Muscle of arm (tissue), 12 donors: Measurements from ENCODE around the gene ACP7. TPM values are rescaled to one million over a fixed set of nuclear protein-coding genes. Genes with fewer than 3 reads are reported as not detected.
"Not testable (repeated sequence)": the region's sequence is repeated elsewhere in the genome, so short reads cannot be mapped to it uniquely, and the experiment has no call there.

Source experiments
- DNase-seq: peaks from one replicate; pipeline ENCODE4 v3.0.0-alpha.2; 2013
- polyA plus RNA-seq, 12 donors: library from polyadenylated mRNA; unstranded; fragments of 120-200 nt; gene quantifications; one replicate each; pipeline ENCODE4 v1.2.1, GENCODE V29; 2013; ENCODE audit not compliant: insufficient read length in 12 of 12

ACP7 gene
- polyA plus RNA-seq, 12 donors = 0.07 to 0.30 (median 0.13) TPM; not detected in 3

- DNase-seq = peak; percentile 67
Measured at GRCh38 chr19:39130337-39131254, 46.4 kb downstream of the ACP7 start.

DNA sequence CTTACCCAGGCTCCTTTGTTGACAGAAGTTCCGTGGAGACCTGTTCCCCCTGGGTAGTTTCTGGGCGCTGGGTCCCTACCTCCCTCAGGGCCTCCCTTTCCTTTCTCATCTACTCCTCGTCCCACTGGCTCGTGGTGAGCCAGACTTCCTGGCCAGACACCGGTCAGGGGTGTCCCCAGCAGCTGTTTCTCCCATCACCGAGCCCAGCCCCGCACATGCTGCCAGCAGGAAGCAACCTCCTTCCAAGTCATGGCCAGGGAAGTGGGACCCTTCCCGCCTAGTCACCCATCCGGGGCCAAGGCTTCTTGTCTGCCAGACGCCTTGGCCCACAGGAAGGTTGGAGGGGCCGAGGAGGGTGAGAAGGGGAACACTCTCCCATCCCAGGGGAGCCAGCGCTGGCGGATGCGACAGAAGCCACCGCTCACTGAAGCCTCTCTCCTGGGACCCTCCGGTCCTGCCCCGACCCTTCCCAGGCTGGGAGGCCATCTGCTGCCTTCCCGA is 47.1 kb downstream of the ACP7 start:
- peak; percentile 63 for DNase-seq

DNA sequence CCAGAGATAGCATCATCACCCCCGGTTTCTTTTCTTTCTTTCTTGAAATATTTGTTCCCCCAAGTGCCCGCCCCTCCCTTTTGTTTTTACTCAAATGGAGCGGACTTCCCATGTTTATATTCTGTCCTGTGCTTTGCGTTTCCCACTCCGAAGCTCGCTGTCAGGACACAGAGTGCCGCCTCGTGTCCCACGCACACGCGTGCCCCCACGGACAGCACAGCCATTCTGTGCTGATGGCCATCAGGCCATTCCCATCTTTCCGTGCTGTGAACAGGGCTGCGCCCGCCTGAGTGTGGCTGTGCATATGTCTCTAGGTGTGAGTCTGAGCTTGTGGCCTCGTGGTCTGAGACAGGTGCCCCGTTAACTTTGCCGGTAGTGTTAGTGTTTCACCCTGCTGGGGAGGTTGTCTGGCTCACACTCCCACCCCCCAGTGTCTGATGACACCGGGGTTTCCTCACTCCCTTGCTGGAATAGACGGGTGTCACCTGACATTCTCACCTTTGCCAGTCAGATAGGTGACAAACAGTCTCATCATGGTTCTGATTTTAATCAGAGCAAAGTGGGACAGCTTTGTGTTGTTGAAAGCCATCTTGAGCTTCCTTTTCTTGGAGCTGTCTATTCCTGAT is 48.3 kb downstream of the ACP7 start:
- no peak for DNase-seq

DNA sequence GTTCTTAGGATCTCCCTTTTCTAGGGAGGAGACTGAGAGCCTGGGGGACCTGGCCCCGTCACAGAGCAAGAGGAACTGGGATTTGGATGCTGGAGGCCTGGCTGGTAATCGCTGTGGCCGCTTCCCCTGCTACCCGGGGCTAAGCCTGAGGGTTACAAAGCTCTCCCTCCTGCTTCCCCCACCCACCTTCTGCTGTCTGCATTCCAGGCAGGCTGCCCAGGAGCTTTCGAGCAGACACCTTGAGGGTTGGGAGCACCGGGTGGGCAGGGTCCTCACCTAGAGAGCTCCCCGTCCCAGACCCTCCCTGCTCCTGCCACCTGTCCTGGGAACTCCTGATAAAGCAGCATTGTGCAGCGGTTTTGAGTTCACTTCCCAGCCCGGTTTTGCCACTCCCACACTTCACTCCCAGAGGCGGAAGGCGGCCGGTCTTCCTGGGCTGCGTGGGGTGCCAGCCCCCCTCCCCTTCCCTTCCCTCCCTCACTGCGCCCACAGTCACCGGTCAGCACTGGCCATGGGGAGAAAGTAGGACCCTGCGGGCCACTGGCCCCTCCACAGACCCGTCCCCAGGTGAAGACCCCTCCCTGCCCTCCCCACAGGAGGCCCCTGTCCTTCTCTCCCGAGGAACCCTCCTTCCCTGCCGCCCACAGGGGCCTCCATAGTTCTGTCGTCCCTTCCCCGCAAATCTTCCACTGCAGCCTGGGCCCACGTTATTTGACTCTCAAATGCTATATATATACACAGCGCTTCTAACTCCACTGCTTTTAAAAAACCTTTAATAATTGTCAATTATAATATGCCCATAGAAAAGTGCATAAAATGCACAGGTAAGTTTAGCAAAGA is 49.5 kb downstream of the ACP7 start:
- no peak for DNase-seq

GRCh38 chr19:39135701-39136100 is 51.5 kb downstream of the ACP7 start:
- DNase-seq = no peak

DNA sequence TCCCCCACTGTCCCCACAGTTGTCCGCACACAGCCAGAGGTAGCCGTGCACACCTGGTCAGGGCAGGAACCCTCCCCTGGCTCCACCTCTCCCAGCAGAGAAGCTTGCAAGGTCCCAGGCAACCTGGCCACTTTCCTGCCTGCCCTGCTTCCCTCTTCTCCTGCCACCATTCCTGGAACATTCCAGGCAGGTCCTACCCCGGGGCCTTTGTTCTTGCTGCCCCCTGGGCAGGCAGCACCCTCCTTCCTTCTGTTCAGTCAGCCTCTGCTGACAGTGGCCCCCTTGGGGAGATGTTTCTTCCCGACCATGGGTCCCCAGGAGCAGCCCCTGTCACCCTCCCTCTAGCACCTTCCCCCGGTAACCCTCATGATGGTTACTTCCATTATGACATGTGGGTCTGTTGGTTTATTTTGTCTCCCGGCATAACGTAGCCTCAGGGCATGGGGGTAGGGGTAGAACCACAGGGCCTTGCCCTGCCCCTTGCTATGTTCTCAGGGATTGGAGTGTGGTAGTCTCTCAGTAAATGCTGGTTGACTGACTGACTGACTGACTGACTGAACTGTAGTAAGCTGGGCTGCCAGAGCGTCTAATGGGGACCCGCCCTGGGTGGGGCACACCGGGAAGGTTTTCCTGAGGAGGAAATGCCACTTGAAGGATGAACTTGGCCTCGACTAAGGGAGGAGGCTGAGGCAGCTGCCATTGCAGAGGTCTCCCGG is 52.2 kb downstream of the ACP7 start:
- DNase-seq = no peak

DNA sequence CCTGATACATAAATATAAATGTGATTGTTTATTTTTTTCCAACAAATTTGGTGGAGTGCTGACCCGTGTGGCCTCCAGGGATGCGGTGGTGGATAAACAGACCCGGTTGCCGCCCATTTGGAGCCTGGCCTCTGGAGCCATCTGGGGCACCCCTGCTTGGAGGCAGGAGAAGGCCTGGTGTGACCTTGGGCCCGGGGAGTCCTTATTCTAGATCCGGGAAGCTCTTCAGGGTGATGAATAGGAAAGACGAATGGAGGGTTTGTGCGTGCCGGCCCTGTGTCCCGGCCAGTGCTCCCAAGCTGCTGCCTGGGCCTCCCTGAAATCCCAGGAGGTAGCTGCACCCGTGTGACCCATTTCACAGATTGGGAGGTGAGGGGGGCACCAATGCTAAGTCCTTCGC is 53.0 kb downstream of the ACP7 start:
- no peak for DNase-seq

DNA sequence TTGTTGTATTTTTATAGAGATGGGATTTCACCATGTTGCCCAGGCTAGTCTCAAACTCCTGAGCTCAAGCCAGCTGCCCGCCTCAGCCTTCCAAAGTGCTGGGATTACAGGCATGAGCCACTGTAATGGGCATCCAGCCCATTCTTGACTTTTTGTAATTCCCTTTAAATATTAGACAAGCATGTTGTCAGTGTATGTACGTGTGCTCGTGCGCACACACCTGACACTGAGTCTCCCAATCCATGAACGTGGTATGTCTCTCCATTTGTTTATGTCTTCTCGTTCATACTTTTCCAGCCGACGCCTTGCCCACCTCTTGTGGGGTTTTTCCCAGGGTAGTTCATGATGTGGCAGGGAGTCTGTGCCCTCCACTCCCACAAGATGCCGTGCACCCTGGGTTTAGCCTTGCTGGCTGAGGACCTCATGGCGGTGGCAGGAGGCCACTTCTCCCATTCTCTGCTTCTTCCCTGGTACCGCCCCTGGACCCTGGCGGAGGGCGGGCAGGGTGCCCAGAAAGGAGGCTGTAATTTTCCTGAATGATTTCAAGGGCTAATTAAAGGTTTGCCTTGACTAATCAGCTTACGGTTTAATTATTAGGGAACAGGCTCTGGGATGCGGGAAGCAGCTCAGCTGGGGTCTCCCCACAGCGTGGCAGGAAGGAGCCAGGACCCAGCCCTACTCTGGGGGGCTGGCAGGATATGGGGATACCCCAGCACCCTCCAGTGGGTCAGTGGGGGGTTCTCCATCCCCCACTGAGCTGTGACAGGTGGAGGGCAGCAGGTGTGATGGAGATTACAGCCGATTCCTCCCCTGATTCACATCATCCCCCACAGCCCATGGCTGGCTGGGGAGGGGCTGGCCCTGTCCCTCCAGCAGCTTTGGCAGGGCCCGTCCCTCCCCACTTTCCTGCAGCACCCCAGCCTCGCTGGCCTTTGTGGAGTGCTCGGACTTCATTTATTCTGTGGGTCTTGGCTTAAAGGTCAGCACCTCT is 54.3 kb downstream of the ACP7 start:
- no peak for DNase-seq

DNA sequence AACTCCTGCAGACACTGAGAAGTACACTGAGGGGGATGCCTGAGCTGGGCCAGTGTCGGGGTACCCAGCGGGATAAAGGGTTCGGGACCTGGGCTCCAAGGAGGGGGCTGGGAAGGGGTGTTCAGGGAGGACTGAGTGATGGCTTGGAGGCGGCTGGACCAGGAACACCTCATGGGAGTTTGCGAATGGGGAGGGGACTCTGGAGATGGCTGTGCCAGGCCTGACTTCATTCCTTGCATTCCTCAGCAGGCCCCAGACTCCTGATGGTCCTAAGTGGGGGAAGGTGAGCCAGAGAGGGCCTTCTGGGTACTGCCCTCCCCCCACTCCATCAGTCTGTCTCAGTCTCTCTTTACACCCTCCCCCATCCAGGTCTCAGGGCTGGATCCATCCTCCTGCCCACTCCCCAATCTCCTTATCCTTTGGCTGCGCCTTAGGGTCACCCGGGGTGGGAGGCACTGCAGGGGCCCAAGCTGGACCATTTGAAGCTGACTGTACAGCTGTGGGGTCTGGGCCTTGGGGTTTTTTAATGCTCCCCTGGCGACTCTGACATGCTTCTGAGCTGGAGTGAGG is 55.2 kb downstream of the ACP7 start:
- DNase-seq = no peak

DNA sequence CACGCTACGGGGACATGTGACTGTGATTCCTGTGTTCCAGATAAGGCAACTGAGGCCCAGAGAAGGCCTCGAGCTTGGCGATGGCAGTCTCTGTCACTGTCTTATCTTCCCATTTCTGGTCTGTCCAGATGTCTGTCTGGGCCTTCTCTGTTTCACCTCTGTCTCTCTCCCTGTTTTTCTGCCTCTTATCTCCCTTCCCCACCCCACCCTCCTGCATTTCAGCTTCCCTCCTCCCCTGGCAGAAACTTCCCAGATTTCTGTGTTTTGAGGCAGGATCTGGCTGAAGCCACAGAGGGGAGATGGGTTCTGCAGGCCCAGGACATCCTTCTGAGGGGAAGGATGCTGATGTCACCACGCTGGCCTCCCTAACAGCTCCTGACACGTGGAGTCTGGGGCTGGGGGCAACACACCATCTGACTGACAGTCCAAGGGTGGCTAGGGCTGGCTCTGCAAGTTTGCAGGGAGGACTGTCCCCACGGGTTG is 55.8 kb downstream of the ACP7 start:
- no peak for DNase-seq

- DNase-seq = no peak
Measured at GRCh38 chr19:39140594-39140993, 56.4 kb downstream of the ACP7 start.

- no peak for DNase-seq
Measured at GRCh38 chr19:39141929-39142328, 57.8 kb downstream of the ACP7 start.

DNA sequence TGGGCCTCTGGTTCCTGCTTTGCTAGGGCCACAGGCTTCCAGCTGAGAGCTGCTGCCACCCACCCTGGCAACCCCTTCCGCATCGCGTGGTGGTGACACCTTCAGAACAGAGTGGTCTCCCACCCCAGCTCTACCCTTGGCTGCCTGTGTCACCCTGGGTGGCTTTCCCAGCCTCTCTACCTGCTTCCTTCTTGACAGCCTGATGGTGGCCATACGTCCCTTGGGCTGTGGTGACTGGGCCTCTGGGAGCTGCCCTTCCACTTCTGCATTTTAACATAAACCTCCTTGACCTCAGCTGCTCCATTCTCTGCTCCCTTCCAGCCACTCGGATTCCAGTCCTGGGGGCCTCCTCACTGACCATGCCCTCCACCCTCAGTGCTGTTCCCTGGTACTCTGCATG is 58.5 kb downstream of the ACP7 start:
- DNase-seq = no peak

- not testable (repeated sequence) for DNase-seq
Measured at GRCh38 chr19:39143757-39144289, 59.7 kb downstream of the ACP7 start.

DNA sequence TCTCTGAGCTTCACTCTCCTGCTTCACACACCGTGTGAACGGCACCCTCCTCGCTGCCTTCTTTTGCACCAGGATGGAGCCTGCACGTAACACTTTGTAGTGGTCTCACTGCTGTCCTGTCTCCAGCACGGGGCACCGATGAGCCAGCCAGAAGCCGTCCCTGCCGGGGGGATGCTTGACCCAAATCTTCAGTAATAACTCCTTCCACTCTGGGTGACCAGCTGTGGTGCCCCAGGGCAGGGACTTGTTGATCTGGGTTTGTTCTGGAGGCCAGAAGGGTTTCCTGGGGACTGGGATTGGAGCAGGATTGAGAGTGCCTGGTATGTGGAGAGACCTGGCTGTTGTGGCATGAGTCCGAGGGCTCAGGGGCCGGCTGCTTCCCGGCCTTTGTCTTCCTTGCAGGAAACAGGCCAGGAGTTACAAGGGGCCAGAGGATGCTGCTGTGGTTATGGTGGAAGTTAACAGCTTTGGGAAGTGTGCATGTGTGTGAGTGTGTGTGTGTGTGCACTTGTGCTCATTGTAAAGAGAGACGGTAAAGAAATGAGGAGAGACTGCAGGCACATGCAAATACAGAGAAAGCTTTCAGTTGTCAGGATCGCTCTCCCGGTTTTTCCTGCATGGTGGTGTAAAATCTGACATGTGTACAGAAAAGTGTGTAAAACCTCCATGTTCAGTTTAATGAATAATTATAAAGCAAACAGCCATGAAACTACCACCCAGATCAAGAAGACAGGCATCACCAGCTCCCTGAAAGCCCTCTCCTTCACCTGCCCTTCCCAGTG is 60.3 kb downstream of the ACP7 start:
- no peak for DNase-seq

DNA sequence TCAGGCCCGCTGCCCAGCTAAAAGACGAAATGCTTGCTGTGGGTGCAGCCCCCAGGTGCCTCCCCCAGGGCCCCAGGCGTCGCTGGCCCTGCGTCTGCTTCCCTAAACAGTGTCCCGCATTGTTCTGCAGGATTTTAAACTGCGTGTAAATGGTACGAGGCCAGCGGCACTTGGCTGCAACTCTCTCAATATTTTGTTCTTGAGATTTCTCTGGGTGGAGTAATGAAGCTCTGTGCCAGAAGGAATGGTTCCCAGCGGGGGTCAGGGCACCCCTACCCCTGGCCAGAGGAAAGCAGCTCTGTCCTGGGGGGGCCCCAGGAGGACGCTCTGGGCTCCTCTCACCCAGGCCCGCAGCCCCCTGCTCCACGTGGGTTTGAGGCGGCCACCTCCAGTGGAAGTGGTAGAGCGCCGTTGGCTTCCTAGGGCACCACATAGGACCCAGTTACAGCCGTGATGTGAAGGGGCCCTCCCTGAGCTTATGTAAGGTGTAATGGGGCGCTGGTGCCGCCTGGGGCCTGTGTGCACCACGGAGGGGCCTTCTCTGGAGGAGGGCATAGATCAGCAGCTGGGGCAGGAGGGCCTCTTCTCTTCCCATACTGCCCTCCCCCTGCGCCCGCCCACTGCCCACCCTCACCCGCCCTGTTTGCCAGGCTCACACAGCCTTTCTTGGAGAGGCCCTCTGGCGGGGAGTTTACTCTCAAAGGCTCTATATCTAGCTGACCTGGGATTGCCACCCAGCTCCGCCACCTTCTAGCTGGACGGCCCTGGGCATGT is 61.2 kb downstream of the ACP7 start:
- no peak for DNase-seq

- no peak for DNase-seq
Measured at GRCh38 chr19:39146091-39146490, 61.9 kb downstream of the ACP7 start.
